Endothelial cell (in vitro differentiated cells): Measurements from ENCODE around the gene RAPGEF2. TPM values are rescaled to one million over a fixed set of nuclear protein-coding genes. Genes with fewer than 3 reads are reported as not detected.
A peak's percentile ranks its signal among the peaks of the same experiment; 100 is the strongest.

Experiments used
- DNase-seq: peaks from one replicate; pipeline ENCODE4 v3.0.0; 2021; ENCODE audit warnings: low spot score
- H3K27ac Mint-ChIP-seq: one replicate; pipeline ENCODE4 v1.8.0; 2021; ENCODE audit warnings: mixed read lengths, inconsistent platforms; ENCODE audit not compliant: unreplicated experiment
- H3K27me3 Mint-ChIP-seq: one replicate; pipeline ENCODE4 v1.8.0; 2021; ENCODE audit warnings: mild to moderate bottlenecking, moderate library complexity, mixed read lengths, inconsistent platforms; ENCODE audit not compliant: unreplicated experiment
- H3K36me3 Mint-ChIP-seq: one replicate; pipeline ENCODE4 v1.8.0; 2021; ENCODE audit warnings: mild to moderate bottlenecking, low read depth, mixed read lengths, inconsistent platforms; ENCODE audit not compliant: unreplicated experiment
- H3K4me1 Mint-ChIP-seq: one replicate; pipeline ENCODE4 v1.8.0; 2021; ENCODE audit warnings: mild to moderate bottlenecking, mixed read lengths, inconsistent platforms; ENCODE audit not compliant: unreplicated experiment
- H3K4me3 Mint-ChIP-seq: one replicate; pipeline ENCODE4 v1.8.0; 2021; ENCODE audit warnings: mild to moderate bottlenecking, mixed read lengths, inconsistent platforms; ENCODE audit not compliant: unreplicated experiment
- H3K9me3 Mint-ChIP-seq: one replicate; pipeline ENCODE4 v1.8.0; 2021; ENCODE audit warnings: mixed read lengths, inconsistent platforms; ENCODE audit not compliant: unreplicated experiment
- CTCF ChIP-seq: fragments of 200-600 bp; sonication (generic); IDR thresholded peaks from one replicate; pipeline ENCODE4 v1.5.0; 2021; ENCODE audit warnings: antibody characterized with exemption; ENCODE audit not compliant: unreplicated experiment
- total RNA-seq: library from RNA; stranded (reverse); fragmentation: NEBNext Ultra II Directional; extraction: Animal tissue kit (Norgen Biotek cat#: 25700); gene quantifications from one replicate; pipeline ENCODE4 v1.2.1, GENCODE V29; 2021; ENCODE audit not compliant: unreplicated experiment

Gene RAPGEF2
- total RNA-seq, 1 donor from 2014 or later: 108 TPM

DNA sequence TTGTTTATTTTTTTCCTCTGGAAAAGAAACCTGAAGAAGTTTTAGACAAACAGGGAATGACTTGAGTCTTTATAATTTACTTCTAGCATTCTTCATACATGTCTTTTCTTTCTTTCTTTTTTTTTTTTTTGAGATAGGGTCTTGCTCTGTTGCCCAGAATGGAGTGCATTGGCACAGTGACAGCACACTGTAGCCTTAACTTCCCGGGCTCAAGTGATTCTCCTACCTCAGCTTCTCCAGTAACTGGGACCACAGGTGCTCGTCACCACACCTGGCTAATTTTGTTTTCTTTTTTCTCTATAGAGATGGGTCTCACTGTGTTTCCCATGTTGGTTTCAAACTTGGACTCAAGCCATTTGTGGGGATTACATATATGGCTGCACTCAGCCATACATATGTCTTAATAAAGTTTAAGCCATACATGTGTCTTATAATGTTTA, 71.8 kb downstream of the RAPGEF2 start:
- Mint-ChIP-seq H3K9me3 (no peaks in the 10 kb centered on the region), H3K4me3 (no peak overlapping the region), H3K4me1 (peaks cover 85% of the 10 kb centered on the region), H3K27me3 (no peaks in the 10 kb centered on the region), H3K36me3 (no peaks in the 10 kb centered on the region), H3K27ac (no peak overlapping the region)
- TF ChIP-seq CTCF: no peak
- DNase-seq: no peak

DNA sequence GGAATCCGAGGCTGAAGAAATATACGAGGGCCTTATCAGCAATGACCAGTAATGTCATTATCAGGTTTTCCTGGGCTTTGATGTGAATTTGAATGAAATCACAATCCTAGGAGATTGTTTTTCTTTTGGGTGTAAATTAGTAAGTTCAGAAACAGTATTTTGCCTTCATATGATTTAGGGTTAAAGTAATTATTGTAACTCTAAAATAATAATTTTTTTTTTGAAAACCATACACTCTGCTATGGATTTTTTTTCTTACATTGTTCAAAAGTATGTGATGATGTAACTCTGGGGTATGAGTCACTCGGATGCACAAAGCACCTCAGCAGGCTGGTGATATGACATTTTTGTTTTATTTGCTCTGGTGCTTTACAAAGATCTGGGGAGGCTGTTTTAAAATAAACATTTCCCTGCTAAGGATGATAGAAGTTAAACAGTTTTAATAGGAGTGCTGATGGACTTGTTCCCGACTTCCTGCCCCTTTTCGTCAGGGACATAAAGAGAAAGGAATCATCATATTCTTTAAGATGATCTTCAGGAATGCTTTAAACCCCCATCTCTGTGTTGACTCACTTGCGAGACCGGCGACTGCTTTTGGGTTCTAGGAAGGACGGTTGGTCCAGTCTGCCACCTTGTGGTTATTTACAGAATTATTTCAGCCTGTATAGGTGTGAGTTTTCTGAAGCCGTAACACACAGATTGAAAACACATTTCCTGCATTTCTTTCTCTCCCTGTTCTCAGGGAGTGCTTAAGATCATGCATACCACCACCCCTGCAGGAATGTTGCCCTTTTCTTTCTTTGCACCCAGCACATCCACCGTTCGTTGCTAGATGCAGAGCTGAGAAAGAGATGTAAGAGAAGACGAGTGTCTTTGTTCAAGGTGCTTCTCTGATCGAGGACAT, 72.5 kb downstream of the RAPGEF2 start:
- Mint-ChIP-seq H3K27me3 (no peaks in the 10 kb centered on the region), H3K27ac (peak overlapping the region; percentile 77), H3K4me1 (peaks cover 88% of the 10 kb centered on the region), H3K9me3 (no peaks in the 10 kb centered on the region), H3K4me3 (peak overlapping the region; percentile 4), H3K36me3 (no peaks in the 10 kb centered on the region)
- DNase-seq: peak; percentile 67
- TF ChIP-seq CTCF: peak; percentile 84

DNA sequence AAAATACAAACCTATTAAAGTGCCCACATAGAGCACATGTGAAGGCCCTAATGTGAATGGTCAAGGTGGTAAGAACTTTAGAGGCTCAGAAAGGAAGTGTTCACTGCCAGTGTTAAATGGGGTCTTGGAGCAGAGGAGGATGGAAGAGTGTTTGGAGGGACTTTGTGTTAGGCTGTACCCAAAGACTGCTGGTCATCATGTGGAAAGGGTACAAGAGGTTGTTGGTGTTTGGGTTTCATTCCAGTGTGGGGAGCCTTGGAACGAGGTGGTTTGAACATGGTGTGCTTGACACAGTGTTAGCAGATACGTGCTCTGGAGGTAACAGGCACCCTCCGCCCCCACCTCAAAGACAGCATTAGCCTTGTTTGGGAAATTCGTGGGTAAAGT, 73.1 kb downstream of the RAPGEF2 start:
- DNase-seq: no peak
- no peaks in the 10 kb centered on the region for H3K9me3 Mint-ChIP-seq
- H3K27ac Mint-ChIP-seq: peak overlapping the region; percentile 77
- H3K4me1 Mint-ChIP-seq: peaks cover 87% of the 10 kb centered on the region
- peak overlapping the region; percentile 32 for H3K4me3 Mint-ChIP-seq
- no peak for TF ChIP-seq CTCF
- H3K27me3 Mint-ChIP-seq: no peaks in the 10 kb centered on the region
- H3K36me3 Mint-ChIP-seq: no peaks in the 10 kb centered on the region

- Mint-ChIP-seq H3K36me3 (no peaks in the 10 kb centered on the region), H3K27ac (peak overlapping the region; percentile 1), H3K9me3 (no peaks in the 10 kb centered on the region), H3K4me3 (peak overlapping the region; percentile 17), H3K4me1 (peaks cover 80% of the 10 kb centered on the region), H3K27me3 (peaks cover 5% of the 10 kb centered on the region)
- no peak for DNase-seq
- TF ChIP-seq CTCF: no peak
These were observed 74.6 kb downstream of the RAPGEF2 start for GRCh38 chr4:159177265-159178150.
